ENCODE data around the gene KCND3.
"Not testable (repeated sequence)": the region's sequence is repeated elsewhere in the genome, so short reads cannot be mapped to it uniquely, and the experiment has no call there.

KCND3 gene

DNA sequence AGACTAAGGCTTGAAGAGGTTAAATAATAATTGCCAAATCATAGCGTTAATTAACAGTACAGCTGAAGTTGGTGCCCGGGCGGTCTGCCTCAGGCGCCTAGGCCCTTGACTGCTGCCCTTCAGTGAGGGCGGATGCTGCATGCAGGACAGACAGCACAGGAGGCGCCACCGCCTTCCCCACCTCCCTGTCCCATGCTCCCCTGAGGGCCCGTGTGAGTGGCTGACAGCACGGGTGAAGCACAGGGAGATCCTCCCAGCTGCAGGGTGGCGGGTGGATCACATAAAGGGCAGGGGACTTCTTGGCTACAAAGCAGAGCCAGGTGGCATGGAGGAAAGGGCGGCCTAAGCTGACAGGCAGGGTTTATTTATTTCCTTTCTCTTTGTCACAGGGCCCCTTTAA is 184.7 kb downstream of the KCND3 start:
- no peak for TF ChIP-seq CTCF (IDR thresholded peaks at IDR 0.05; ENCODE audit: insufficient read depth, low read length, missing control alignments)
- no peak for DNase-seq (ENCODE audit: low read depth, low spot score)
- ChIA-PET POLR2A (no interaction called here), CTCF (no interaction called here)
- H3K4me3 ChIP-seq (ENCODE audit: low read depth, low read length), result no peak overlapping the region

GRCh38 chr1:111803951-111804350 is 185.5 kb downstream of the KCND3 start:
- ChIA-PET CTCF (no interaction called here), POLR2A (no interaction called here)
- no peak overlapping the region for H3K4me3 ChIP-seq (ENCODE audit: low read depth, low read length)
- no peak for DNase-seq (ENCODE audit: low read depth, low spot score)
- TF ChIP-seq CTCF (IDR thresholded peaks at IDR 0.05; ENCODE audit: insufficient read depth, low read length, missing control alignments), result no peak

DNA sequence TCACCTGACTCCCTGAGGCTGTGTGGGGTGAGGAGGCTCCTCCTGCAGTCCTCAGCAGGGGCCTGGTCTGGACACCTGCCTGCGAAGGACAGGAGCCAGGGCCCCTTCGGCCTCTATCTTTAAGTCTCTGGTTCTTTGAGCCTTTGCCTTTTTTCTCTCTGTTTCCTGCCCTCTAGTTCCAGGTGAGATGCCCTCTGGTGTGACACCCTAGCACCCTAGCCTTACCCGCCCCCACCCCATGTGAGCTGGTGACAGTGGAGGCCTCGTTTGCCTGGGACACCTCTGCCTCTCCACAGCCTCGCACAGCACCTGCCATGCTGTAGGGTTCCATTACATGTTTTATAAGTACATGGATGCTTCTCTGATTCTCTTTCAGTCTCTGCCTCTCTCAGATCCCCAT is 186.5 kb downstream of the KCND3 start:
- DNase-seq (ENCODE audit: low read depth, low spot score), result no peak
- TF ChIP-seq CTCF (IDR thresholded peaks at IDR 0.05; ENCODE audit: insufficient read depth, low read length, missing control alignments), result no peak
- CTCF ChIA-PET, result no interaction called here
- no peak overlapping the region for H3K4me3 ChIP-seq (ENCODE audit: low read depth, low read length)
- POLR2A ChIA-PET, result no interaction called here

GRCh38 chr1:111802110-111802509 is 187.4 kb downstream of the KCND3 start:
- DNase-seq (ENCODE audit: low read depth, low spot score), result no peak
- POLR2A ChIA-PET, result no interaction called here

DNA sequence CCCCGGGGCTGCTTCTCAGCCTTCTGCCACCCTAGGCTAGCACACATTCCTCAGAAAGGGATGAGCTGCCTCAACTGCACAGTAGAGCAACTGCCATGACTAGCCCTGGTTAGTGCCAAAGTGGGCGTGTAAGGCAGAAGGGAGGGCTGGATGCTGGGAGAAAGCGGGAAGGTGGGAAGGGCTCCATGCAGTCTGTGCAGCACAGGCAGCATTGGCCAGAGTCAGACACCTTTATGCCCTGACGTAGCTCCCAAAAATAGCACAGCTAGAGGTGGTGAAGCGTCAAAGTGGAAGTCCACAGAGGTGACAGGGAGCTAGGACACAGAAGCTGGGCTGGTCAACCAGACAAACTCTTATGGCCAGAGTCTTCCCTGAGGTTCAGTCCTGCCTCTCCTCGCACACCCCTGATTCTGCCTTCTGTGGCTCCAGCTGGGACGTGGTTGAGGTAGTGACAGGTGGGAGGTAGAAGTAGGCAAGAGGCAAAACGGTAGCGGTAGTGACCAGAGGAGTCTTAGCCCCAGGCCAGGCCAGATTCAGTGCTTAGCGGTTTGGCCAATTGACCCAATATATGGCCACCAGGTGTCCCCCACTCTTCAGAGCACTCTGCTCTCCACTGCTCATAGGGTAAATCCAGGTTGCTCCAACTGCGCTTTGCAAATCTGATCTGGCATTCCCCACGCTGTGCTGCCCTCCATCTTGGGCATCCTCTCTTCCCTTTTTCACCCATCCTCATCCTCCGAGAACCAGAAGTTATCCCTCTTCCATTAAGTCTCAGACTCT is 188.2 kb downstream of the KCND3 start:
- DNase-seq (ENCODE audit: low read depth, low spot score), result no peak
- ChIA-PET CTCF (no interaction called here), POLR2A (no interaction called here)
- no peak for TF ChIP-seq CTCF (IDR thresholded peaks at IDR 0.05; ENCODE audit: insufficient read depth, low read length, missing control alignments)
- no peak overlapping the region for H3K4me3 ChIP-seq (ENCODE audit: low read depth, low read length)

More at GRCh38 chr1:111802110-111802509, 187.4 kb downstream of the KCND3 start:
- no peak overlapping the region for H3K4me3 ChIP-seq (ENCODE audit: low read depth, low read length)
- CTCF ChIA-PET, result no interaction called here
- no peak for TF ChIP-seq CTCF (IDR thresholded peaks at IDR 0.05; ENCODE audit: insufficient read depth, low read length, missing control alignments)

DNA sequence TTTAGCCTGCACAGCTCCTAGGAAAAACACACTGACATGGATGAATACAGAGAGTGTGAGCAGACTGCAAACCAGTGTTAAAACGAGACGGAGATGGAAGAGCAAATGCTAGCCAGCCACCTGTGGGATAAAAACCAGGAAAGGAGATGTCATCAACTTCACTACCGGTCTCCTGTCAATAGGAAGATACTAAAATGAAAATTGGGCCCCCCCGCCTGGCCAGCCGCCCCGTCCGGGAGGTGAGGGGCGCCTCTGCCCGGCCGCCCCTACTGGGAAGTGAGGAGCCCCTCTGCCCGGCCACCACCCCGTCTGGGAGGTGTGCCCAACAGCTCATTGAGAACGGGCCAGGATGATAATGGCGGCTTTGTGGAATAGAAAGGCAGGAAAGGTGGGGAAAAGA is 189.7 kb downstream of the KCND3 start:
- H3K4me3 ChIP-seq (ENCODE audit: low read depth, low read length); CTCF ChIA-PET; DNase-seq (ENCODE audit: low read depth, low spot score); POLR2A ChIA-PET: not testable (repeated sequence)

DNA sequence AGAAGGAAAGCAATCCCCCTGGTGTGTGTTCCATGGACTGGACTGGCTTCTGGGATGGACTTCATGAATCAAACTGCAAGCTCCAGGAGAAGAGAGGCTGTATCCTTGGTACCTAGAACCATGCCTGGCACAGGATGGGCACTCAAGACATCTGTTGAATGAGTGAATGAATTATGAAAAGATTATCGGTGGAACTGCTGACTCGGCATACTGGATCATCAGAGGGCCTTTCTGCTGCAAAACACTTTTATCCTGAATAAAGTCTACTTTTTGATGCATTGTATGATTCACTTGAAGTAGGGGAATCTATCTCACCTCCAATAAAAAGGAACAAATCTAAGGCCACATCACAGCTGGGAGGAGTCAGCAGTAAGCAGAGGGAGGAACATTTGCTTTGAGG is 190.9 kb downstream of the KCND3 start:
- CTCF ChIA-PET, result no interaction called here
- POLR2A ChIA-PET, result no interaction called here
- no peak overlapping the region for H3K4me3 ChIP-seq (ENCODE audit: low read depth, low read length)
- no peak for DNase-seq (ENCODE audit: low read depth, low spot score)
- TF ChIP-seq CTCF (IDR thresholded peaks at IDR 0.05; ENCODE audit: insufficient read depth, low read length, missing control alignments), result no peak

Data from AG04449 (cell line).